ENCODE measurements around the gene LPCAT3.

LPCAT3 gene

DNA sequence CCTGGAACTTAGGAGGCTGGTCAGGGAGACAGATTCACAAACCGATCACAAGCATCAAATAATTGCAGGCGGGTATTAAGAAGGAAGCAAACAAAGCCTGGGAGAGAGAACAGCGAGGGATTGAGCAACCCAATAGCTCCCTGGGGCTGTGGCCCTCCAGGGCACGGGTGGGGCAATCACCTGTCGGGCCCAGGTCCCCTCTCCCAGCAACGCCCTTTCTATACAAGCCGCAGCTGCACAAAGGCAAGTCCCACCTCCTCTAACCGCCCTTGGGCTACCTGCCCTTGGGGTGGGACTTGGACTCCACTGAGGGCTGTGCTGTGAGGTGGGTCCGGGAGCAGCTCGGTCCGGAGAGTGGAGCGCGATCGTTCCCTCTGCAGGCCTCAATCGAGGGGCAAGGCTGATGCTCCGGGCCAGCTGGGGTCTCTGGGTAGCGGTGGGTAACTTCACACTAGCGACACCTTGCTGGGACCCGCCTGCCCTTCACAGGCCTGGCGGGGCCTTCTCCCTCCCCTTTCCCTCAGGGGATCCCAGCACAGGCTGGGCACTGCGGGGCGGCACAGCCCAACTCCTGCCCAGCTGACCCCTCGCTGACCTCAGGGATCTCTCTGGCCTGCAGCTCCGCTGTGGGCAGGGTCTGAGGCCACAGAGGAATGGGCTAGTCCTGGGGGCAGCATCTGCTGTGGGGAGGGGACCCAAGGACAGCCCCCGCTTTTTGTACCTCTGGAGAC, 55.8 kb downstream of the LPCAT3 start:
- peak; percentile 93 for DNase-seq

DNA sequence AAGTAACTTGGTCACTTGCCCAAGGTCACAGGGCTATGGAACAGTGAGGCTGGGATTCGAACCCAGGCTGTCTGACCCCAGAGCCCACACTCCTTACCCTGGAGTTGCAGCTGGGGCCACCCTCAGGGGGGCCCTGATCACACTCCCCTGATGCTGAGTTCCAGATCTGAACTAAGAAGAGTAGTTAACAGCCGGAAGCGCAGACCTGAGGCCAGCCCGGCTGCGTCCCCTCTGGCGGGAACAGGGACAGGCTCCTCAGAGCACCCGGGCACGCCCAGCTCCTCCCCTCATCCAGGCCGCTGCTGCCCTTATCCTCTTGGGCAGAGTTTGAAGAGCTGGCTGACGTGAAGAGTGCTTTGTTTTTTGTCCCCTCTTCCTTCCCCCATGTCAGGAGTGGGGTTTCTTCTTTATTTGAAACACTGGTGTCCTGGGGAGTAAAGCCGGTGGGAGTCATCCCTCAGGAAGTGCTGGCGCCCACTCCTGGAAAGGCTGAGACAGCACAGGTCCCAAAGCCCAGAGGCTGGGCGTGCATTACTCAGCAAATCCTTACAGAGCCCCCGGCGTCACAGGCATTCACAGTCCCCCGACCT, 56.5 kb downstream of the LPCAT3 start:
- peak; percentile 93 for DNase-seq

- DNase-seq = peak; percentile 54
Observed at GRCh38 chr12:6961278-6961694, 57.0 kb downstream of the LPCAT3 start.

DNA sequence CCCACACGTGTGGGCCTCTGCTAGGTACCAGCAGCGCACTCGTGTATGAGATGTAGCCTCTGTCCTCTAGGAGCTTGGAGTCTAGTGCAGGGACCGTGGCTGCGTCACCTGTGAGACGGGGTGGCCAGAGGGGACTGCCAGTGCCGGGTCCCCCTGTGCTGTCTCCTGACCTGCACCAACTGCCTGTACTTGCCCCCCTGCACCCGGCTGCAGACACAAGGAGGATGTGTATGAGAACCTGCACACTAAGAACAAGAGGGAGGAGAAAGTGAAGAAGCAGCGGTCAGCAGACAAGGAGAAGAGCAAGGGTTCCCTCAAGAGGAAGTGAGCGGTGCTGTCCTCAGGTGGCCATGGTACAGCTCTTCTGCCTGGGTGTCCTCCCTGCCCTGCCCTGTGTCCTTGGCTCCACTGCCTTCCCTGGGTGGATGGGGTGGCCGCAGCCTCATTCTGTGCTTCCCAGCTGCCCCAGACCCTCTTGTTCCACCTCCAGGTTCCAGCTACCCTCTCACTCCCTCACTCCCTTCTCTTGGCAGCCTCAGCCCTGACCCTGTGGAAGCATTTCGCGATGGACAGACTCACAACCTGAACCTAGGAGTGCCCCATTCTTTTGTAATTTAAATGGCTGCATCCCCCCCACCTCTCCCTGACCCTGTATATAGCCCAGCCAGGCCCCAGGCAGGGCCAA, 57.5 kb downstream of the LPCAT3 start:
- no peak for DNase-seq

DNA sequence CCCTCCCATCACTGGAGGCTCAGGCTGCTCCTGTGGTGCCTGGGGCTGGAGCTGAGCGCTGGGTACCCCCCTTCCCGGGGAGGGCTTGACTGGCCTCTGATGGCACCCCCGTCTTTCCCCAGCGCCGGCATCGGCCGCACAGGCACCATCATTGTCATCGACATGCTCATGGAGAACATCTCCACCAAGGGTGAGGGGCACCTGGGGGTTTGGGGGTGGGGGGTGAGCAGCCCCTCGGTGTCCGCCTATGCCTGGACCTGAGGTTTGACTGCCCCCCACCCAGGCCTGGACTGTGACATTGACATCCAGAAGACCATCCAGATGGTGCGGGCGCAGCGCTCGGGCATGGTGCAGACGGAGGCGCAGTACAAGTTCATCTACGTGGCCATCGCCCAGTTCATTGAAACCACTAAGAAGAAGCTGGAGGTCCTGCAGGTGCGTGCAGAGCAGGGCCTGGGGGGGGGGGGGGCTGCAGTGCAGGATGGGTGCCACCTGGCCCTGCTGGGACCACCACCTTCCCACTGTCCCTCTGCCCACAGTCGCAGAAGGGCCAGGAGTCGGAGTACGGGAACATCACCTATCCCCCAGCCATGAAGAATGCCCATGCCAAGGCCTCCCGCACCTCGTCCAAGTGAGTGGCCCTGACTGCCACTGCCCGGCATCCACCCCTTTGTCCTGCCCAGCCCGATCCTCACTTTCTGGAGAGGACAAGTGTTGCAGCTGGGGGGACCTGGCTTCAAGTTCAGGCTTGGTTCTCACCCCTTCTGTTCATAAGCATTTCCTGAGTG, 58.3 kb downstream of the LPCAT3 start:
- no peak for DNase-seq

DNA sequence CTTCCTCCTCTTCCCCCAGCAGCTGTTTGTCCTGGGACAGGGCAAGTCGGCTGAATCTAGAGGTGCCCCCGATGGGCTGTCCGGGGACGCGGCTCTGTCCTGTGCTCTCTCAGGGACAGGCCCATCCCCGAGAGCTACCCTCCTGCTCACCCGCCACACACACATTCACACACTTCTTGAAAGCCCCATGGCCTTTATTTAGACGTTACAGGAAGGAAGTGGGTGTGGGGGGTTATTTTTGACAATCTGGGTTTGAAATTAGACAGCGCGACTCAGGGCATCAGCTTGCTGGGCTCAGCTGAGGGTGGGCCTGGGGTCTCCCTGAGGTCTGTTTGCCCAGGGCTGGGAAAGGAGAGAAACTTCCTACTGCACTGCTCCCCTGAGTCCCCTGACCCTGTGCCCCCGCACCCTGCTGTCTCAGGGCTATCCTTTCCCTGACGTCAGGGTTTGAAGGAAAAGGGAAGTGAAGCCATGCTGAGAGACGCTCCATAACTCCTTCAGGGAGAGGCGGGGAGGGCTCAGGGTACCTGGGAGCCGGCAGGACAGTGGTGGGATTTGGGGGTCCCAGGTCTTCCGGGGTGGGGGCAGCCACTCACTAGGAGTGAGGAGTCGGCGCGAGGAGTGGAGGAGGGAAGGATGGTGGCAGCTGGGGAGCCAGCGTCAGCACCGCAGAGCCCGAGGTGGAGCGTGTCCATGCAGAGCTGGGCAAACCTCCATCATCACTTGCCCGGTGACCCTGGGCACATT, 59.0 kb downstream of the LPCAT3 start:
- DNase-seq = no peak

- DNase-seq = no peak
Observed at GRCh38 chr12:6958609-6959057, 59.6 kb downstream of the LPCAT3 start.

- DNase-seq = no peak
Observed at GRCh38 chr12:6957741-6958608, 60.3 kb downstream of the LPCAT3 start.

- no peak for DNase-seq
Observed at GRCh38 chr12:6957151-6957701, 61.0 kb downstream of the LPCAT3 start.

DNA sequence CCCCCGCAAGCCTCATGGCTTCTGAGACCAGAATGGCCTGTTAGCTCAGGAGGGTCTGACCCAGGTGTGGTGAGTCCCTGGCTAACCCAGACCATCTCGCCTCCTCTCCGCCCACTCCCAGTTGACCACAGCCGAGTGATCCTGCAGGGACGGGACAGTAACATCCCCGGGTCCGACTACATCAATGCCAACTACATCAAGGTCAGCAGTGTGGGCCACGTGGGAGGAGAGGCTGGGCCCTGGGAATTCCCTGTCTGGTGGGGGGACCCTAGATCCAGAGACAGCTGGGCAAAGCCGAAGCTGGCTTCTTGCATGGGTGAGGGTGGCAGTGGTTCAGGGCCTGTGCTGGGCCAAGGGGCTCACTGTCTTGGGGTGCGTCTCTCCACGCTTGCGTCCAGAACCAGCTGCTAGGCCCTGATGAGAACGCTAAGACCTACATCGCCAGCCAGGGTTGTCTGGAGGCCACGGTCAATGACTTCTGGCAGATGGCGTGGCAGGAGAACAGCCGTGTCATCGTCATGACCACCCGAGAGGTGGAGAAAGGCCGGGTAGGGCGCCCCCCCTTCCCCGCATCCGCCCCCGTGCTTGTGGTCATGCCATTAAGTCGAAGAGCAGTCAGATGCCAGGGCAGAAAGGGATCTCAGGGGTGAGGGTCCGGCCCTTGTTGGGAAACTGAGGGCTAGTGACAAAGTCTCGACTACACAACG, 62.1 kb downstream of the LPCAT3 start:
- no peak for DNase-seq

DNA sequence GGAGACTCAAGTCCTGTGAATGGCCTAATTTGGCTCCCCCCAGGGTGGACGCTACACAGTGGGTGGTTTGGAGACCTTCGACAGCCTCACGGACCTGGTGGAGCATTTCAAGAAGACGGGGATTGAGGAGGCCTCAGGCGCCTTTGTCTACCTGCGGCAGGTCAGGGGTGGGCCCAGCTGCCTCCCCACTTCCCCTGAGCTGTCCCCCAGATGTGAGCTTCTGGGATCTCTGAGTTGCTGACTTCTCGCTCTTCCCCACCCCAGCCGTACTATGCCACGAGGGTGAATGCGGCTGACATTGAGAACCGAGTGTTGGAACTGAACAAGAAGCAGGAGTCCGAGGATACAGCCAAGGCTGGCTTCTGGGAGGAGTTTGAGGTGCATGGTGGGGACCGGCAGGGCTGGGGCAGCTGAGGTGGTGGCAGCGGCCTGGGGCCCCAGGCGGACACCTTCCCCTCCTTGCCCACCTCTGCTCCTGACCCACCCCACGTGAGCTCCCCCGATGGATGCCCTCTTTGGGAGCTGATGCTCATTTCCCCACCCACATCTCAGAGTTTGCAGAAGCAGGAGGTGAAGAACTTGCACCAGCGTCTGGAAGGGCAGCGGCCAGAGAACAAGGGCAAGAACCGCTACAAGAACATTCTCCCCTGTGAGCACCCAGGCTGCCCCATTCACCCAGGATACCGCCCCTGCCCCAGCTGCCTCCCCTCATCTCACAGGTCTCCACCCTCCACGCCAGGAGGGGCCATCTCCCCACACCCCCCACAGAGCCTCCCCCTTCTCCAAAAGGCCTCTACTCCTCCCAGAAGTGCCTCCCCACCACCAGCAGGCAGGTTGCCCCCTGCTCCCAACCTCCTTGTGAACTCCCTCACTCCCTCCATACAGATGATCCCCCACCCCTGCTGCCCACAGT, 62.9 kb downstream of the LPCAT3 start:
- no peak for DNase-seq

DNA sequence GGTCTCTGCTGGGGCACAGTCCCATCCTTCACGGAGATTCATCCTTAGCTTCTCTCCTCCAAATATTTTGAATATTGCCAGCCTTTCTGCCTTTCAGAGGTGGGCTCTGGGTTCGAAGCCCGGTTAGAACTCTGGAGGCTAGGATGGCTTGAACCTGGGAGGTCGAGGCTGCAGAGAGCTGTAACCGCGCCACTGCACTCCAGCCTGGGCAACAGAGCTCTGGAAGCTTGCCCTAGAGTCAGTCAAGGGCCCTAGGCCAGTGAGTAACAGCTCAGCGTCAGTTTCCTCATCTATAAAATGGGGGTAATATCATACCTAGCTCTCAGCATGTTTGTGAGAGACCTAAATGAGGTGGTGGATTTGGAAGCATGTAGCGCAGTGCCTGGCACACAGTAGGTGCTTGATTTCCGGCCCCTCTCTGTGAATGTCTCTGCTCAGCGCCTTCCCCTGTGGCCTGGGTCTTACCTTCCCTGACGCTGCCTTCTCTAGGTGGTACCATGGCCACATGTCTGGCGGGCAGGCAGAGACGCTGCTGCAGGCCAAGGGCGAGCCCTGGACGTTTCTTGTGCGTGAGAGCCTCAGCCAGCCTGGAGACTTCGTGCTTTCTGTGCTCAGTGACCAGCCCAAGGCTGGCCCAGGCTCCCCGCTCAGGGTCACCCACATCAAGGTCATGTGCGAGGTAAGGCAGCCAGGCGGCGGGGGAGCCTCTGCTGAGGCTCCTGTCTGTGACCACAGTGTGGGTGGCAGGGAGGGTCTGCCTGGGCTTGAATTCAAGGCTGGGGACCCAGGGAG, 63.8 kb downstream of the LPCAT3 start:
- no peak for DNase-seq

GRCh38 chr12:6953442-6954315, 64.6 kb downstream of the LPCAT3 start:
- DNase-seq = no peak

DNA sequence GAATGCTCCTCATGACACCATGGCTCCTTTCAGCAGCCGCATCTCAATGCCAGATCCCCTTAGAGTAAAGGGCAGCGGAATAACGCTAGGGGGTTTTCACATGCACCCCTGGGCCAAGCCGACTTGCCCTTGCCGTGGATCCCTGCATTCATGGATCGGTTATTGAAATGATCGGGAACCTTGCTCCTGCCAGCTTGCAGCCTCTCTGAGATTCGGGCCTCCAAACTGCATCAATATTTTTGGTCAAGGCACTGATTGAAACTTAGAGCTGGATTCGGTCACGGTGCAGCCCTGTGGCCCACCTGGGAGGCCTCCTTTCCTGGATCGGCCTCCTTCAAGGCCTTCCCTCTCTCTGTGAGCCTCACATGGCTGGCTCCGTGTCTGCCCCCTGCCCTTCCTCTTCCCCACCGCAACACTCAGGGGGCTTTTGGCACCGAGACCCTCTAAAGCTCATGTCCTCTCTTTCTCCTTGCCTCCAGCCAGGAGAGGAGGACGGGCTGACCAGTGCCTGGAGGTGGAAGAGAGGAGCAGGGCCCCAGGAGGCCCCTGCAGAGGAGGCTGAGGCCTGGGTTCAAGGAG, 65.3 kb downstream of the LPCAT3 start:
- DNase-seq = no peak

DNA sequence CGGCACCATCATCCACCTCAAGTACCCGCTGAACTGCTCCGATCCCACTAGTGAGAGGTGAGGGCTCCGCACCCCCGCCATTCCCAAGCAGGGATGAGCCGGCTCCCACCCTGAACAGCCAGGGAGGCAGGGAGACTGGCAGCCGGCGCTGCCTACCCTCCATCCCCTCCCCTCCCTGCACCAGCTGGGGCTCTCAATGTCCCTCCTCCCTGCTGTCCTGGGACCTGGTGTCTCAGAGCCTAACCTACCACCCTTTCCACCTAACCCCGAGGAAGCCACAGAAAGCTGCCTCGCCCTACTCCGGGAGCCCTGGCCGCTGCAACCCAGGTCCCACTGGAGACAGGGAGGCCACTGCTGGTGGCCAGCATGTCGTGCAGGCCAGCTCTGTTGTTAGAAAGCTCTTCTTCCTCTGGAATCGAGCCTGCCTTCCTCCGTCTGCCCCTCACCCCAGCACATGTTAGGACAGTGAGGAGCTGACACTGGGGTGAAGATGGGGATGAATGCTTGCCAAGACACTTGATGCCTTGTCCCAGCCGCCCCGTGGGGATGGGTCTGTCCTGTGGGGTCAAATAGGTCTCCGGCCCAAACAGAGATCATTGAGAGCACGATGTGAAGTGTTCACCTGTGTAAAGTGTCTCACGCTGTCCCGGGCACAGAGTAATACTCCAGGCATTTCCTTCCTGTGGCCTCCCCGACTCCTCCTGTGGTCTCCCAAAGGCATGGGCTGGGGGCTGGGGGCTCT, 66.0 kb downstream of the LPCAT3 start:
- DNase-seq = no peak

- DNase-seq = no peak
Observed at GRCh38 chr12:6951551-6952120, 66.6 kb downstream of the LPCAT3 start.
